HL-60 (cell line): ENCODE measurements around the gene STARD7.

Source experiments
- GABPA ChIP-seq: IDR thresholded peaks from 2 replicates; pipeline ENCODE4 v1.6.1; 2012; ENCODE audit warnings: low read depth
- POLR2AphosphoS5 ChIP-seq: IDR thresholded peaks from 2 replicates; pipeline ENCODE4 v1.6.1; 2012; ENCODE audit warnings: low read depth
- SPI1 ChIP-seq: IDR thresholded peaks from 2 replicates; pipeline ENCODE4 v1.6.1; 2012; ENCODE audit warnings: low read depth, mild to moderate bottlenecking, borderline replicate concordance
- TF ChIP-seq, protein P1 (sequence below): IDR thresholded peaks from one replicate; pipeline ENCODE4 v1.5.1; 2011; ENCODE audit warnings: low read length, control low read depth, inconsistent platforms; ENCODE audit not compliant: insufficient read depth
- TF ChIP-seq, protein P2 (sequence below): IDR thresholded peaks from 2 replicates; pipeline ENCODE4 v1.6.1; 2012; ENCODE audit warnings: low read depth; ENCODE audit not compliant: insufficient replicate concordance

DNA sequence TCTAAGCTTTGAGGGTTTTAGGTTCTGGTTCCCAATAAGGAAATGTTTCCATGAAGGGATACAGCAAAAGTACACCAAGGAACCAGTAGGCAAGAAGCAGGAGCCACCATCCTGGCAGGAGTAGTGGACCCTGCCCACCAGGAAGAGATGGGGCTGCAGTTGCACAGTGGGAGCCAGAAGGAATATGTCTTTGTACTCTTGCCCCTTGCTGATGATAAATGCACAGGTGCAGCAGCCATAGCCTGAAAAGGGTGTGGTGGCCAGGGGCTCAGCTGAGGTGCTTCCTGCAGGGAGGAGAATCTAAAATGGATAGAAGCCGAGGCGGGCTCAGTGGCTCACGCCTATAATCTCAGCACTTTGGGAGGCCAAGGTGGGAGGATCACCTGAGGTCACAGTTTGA lies 29.6 kb upstream of the STARD7 start:
- TF ChIP-seq, protein P1, sequence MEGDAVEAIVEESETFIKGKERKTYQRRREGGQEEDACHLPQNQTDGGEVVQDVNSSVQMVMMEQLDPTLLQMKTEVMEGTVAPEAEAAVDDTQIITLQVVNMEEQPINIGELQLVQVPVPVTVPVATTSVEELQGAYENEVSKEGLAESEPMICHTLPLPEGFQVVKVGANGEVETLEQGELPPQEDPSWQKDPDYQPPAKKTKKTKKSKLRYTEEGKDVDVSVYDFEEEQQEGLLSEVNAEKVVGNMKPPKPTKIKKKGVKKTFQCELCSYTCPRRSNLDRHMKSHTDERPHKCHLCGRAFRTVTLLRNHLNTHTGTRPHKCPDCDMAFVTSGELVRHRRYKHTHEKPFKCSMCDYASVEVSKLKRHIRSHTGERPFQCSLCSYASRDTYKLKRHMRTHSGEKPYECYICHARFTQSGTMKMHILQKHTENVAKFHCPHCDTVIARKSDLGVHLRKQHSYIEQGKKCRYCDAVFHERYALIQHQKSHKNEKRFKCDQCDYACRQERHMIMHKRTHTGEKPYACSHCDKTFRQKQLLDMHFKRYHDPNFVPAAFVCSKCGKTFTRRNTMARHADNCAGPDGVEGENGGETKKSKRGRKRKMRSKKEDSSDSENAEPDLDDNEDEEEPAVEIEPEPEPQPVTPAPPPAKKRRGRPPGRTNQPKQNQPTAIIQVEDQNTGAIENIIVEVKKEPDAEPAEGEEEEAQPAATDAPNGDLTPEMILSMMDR = no peak
- TF ChIP-seq, protein P2, sequence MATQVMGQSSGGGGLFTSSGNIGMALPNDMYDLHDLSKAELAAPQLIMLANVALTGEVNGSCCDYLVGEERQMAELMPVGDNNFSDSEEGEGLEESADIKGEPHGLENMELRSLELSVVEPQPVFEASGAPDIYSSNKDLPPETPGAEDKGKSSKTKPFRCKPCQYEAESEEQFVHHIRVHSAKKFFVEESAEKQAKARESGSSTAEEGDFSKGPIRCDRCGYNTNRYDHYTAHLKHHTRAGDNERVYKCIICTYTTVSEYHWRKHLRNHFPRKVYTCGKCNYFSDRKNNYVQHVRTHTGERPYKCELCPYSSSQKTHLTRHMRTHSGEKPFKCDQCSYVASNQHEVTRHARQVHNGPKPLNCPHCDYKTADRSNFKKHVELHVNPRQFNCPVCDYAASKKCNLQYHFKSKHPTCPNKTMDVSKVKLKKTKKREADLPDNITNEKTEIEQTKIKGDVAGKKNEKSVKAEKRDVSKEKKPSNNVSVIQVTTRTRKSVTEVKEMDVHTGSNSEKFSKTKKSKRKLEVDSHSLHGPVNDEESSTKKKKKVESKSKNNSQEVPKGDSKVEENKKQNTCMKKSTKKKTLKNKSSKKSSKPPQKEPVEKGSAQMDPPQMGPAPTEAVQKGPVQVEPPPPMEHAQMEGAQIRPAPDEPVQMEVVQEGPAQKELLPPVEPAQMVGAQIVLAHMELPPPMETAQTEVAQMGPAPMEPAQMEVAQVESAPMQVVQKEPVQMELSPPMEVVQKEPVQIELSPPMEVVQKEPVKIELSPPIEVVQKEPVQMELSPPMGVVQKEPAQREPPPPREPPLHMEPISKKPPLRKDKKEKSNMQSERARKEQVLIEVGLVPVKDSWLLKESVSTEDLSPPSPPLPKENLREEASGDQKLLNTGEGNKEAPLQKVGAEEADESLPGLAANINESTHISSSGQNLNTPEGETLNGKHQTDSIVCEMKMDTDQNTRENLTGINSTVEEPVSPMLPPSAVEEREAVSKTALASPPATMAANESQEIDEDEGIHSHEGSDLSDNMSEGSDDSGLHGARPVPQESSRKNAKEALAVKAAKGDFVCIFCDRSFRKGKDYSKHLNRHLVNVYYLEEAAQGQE = no peak
- no peak for TF ChIP-seq GABPA
- no peak for TF ChIP-seq POLR2AphosphoS5
- TF ChIP-seq SPI1 = no peak
